Fibroblast of lung (primary cell): ENCODE results near the gene KCND3.

Experiments
- CTCF ChIP-seq, 2 donors: IDR thresholded peaks in 1 of 2; conservative IDR thresholded peaks in 1 of 2; 1 replicate in 1 of 2; 2 replicates in 1 of 2; pipeline ENCODE4 v1.5.1; 2011 to 2012; ENCODE audit warnings: low read length in 2 of 2, control low read depth in 1 of 2, inconsistent platforms in 1 of 2, low read depth in 1 of 2, mild to moderate bottlenecking in 1 of 2
- EZH2 ChIP-seq: IDR thresholded peaks from 2 replicates; pipeline ENCODE4 v1.5.1; 2012; ENCODE audit warnings: low read length, control low read depth, mild to moderate bottlenecking; ENCODE audit errors: missing control alignments

- no peak for TF ChIP-seq EZH2
- TF ChIP-seq CTCF (conservative IDR thresholded peaks at IDR 0.05 in 1 of 2, IDR thresholded peaks at IDR 0.05 in 1 of 2; ENCODE audit: low read depth in 1 of 2, low read length in 2 of 2): no peak
Measured at GRCh38 chr1:111802110-111802509, 187.4 kb downstream of the KCND3 start.
